ENCODE data around the gene PKM.

PKM gene

GRCh38 chr15:72161361-72162132 lies 69.4 kb downstream of the PKM start:
- Histone ChIP-seq H3K9me3 (ENCODE audit: insufficient read depth, low read length, severe bottlenecking) (no peaks in the 10 kb centered on the region), H3K27ac (ENCODE audit: low read length) (no peak overlapping the region), H2AFZ (ENCODE audit: low read depth, low read length) (no peak overlapping the region), H4K20me1 (ENCODE audit: insufficient read depth, low read length) (no peaks in the 10 kb centered on the region), H3K4me3 (ENCODE audit: low read depth in 1 of 2, low read length in 2 of 2) (no peak overlapping the region), H3K9ac (ENCODE audit: low read depth, low read length) (no peak overlapping the region), H3K4me2 (ENCODE audit: insufficient read depth, low read length) (no peak overlapping the region), H3K36me3 (ENCODE audit: insufficient read depth, low read length) (no peaks in the 10 kb centered on the region), H3K79me2 (ENCODE audit: insufficient read depth, low read length) (no peaks in the 10 kb centered on the region), H3K4me1 (ENCODE audit: insufficient read depth, low read length) (no peaks in the 10 kb centered on the region), H3K27me3 (ENCODE audit: insufficient read depth, low read length, poor library complexity) (no peaks in the 10 kb centered on the region)
- no peak for ATAC-seq (ENCODE audit: insufficient read depth, low read depth)
- no peak for DNase-seq
- TF ChIP-seq CTCF (IDR thresholded peaks at IDR 0.05; ENCODE audit: borderline replicate concordance, extremely low read depth, low read length, poor library complexity, severe bottlenecking) = no peak
- TF ChIP-seq EZH2 (IDR thresholded peaks at IDR 0.05; ENCODE audit: borderline replicate concordance, low read depth, low read length, severe bottlenecking) = no peak

- Histone ChIP-seq H4K20me1 (ENCODE audit: insufficient read depth, low read length) (no peaks in the 10 kb centered on the region), H3K27me3 (ENCODE audit: insufficient read depth, low read length, poor library complexity) (no peaks in the 10 kb centered on the region), H3K9me3 (ENCODE audit: insufficient read depth, low read length, severe bottlenecking) (no peaks in the 10 kb centered on the region), H2AFZ (ENCODE audit: low read depth, low read length) (no peak overlapping the region), H3K4me1 (ENCODE audit: insufficient read depth, low read length) (no peaks in the 10 kb centered on the region), H3K4me3 (ENCODE audit: low read depth in 1 of 2, low read length in 2 of 2) (no peak overlapping the region), H3K36me3 (ENCODE audit: insufficient read depth, low read length) (no peaks in the 10 kb centered on the region), H3K79me2 (ENCODE audit: insufficient read depth, low read length) (no peaks in the 10 kb centered on the region), H3K9ac (ENCODE audit: low read depth, low read length) (no peak overlapping the region), H3K27ac (ENCODE audit: low read length) (no peak overlapping the region), H3K4me2 (ENCODE audit: insufficient read depth, low read length) (no peak overlapping the region)
- TF ChIP-seq EZH2 (IDR thresholded peaks at IDR 0.05; ENCODE audit: borderline replicate concordance, low read depth, low read length, severe bottlenecking) = no peak
- TF ChIP-seq CTCF (IDR thresholded peaks at IDR 0.05; ENCODE audit: borderline replicate concordance, extremely low read depth, low read length, poor library complexity, severe bottlenecking) = no peak
- no peak for DNase-seq
- no peak for ATAC-seq (ENCODE audit: insufficient read depth, low read depth)
Observed at GRCh38 chr15:72160696-72161245, 70.2 kb downstream of the PKM start.

GRCh38 chr15:72156928-72157327 lies 74.1 kb downstream of the PKM start:
- Histone ChIP-seq H4K20me1 (ENCODE audit: insufficient read depth, low read length) (no peaks in the 10 kb centered on the region), H3K27me3 (ENCODE audit: insufficient read depth, low read length, poor library complexity) (no peaks in the 10 kb centered on the region), H2AFZ (ENCODE audit: low read depth, low read length) (no peak overlapping the region), H3K4me2 (ENCODE audit: insufficient read depth, low read length) (no peak overlapping the region), H3K9me3 (ENCODE audit: insufficient read depth, low read length, severe bottlenecking) (no peaks in the 10 kb centered on the region), H3K4me3 (ENCODE audit: low read depth in 1 of 2, low read length in 2 of 2) (no peak overlapping the region), H3K9ac (ENCODE audit: low read depth, low read length) (no peak overlapping the region), H3K36me3 (ENCODE audit: insufficient read depth, low read length) (no peaks in the 10 kb centered on the region), H3K27ac (ENCODE audit: low read length) (no peak overlapping the region), H3K79me2 (ENCODE audit: insufficient read depth, low read length) (no peaks in the 10 kb centered on the region), H3K4me1 (ENCODE audit: insufficient read depth, low read length) (no peaks in the 10 kb centered on the region)
- TF ChIP-seq EZH2 (IDR thresholded peaks at IDR 0.05; ENCODE audit: borderline replicate concordance, low read depth, low read length, severe bottlenecking) = no peak
- TF ChIP-seq CTCF (IDR thresholded peaks at IDR 0.05; ENCODE audit: borderline replicate concordance, extremely low read depth, low read length, poor library complexity, severe bottlenecking) = no peak
- ATAC-seq (ENCODE audit: insufficient read depth, low read depth) (no peak), DNase-seq (no peak)
